IMR-90 (cell line): ENCODE data around the gene AKAP5. TPM values are rescaled to one million over a fixed set of nuclear protein-coding genes. Genes with fewer than 3 reads are reported as not detected.

Experiments
- ATAC-seq: fragments of 200-7000 bp; cut with Tn5 transposase; 2 replicates; pipeline ENCODE4 v1.9.1; 2020; ENCODE audit warnings: low read depth, mild to moderate bottlenecking, moderate library complexity
- BruUV-seq: library from RNA; stranded (reverse); fragments of 400-500 nt; replicated peaks from 2 replicates; lab custom pipeline; 2021; lab: Mats Ljungman, UMichigan
- CTCF ChIA-PET: fragments of 300-600 bp; formaldehyde crosslinking; extraction: SDS; loops from one replicate; lab custom pipeline; 2021; ENCODE audit warnings: antibody characterized with exemption; lab: Yijun Ruan, JAX
- POLR2A ChIA-PET: fragments of 300-600 bp; sonication (Branson Sonifier 250); formaldehyde crosslinking; loops from one replicate; lab custom pipeline; 2022; ENCODE audit warnings: antibody characterized with exemption; ENCODE audit not compliant: unreplicated experiment; lab: Charles Lee
- DNase-seq: peaks from one replicate; pipeline ENCODE4 v3.0.0; 2013
- H2AFZ ChIP-seq: replicated peaks from 2 replicates; pipeline ENCODE3; 2013; ENCODE audit warnings: low read length, mild to moderate bottlenecking; ENCODE audit not compliant: poor library complexity
- H2AK5ac ChIP-seq: 2 replicates; pipeline ENCODE4 v1.6.1; 2013; ENCODE audit warnings: low read depth, low read length, inconsistent platforms
- H2AK9ac ChIP-seq: replicated peaks from 2 replicates; pipeline ENCODE3; 2013; ENCODE audit warnings: mild to moderate bottlenecking, low read depth, low read length, moderate library complexity; ENCODE audit not compliant: poor library complexity
- H2BK120ac ChIP-seq: 2 replicates; pipeline ENCODE4 v1.6.1; 2013; ENCODE audit warnings: low read depth, low read length, inconsistent platforms
- H2BK15ac ChIP-seq: 3 replicates; pipeline ENCODE4 v1.6.1; 2013; ENCODE audit warnings: low read depth, low read length, inconsistent platforms
- H2BK20ac ChIP-seq: 2 replicates; pipeline ENCODE4 v1.6.1; 2013; ENCODE audit warnings: low read depth, mild to moderate bottlenecking, inconsistent platforms, low read length, moderate library complexity
- H2BK5ac ChIP-seq: 2 replicates; pipeline ENCODE4 v1.6.1; 2013; ENCODE audit warnings: mild to moderate bottlenecking, low read depth, low read length, inconsistent platforms; ENCODE audit not compliant: poor library complexity, severe bottlenecking
- H3K14ac ChIP-seq: replicated peaks from 2 replicates; pipeline ENCODE4 v1.6.1; 2013; ENCODE audit warnings: low read depth, low read length, inconsistent platforms
- H3K18ac ChIP-seq: 2 replicates; pipeline ENCODE4 v1.6.1; 2013; ENCODE audit warnings: low read depth, low read length, control low read depth
- H3K23ac ChIP-seq: 2 replicates; pipeline ENCODE4 v1.6.1; 2013; ENCODE audit warnings: low read depth, low read length, inconsistent platforms
- H3K27ac ChIP-seq: 2 replicates; pipeline ENCODE4 v1.5.1; 2013; ENCODE audit warnings: mild to moderate bottlenecking, control low read depth, low read length; ENCODE audit not compliant: insufficient read depth
- H3K27me3 ChIP-seq: 2 replicates; pipeline ENCODE4 v1.6.1; 2013; ENCODE audit warnings: low read length; ENCODE audit not compliant: control insufficient read depth, insufficient read depth
- H3K36me3 ChIP-seq: 2 replicates; pipeline ENCODE4 v1.6.1; 2013; ENCODE audit warnings: low read length, mixed read lengths; ENCODE audit not compliant: control insufficient read depth, insufficient read depth
- H3K4ac ChIP-seq: 2 replicates; pipeline ENCODE4 v1.6.1; 2013; ENCODE audit warnings: low read depth, low read length, inconsistent platforms
- H3K4me1 ChIP-seq: 2 replicates; pipeline ENCODE4 v1.6.1; 2013; ENCODE audit warnings: low read length, mixed read lengths; ENCODE audit not compliant: control insufficient read depth, insufficient read depth
- H3K4me2 ChIP-seq: 2 replicates; pipeline ENCODE4 v1.6.1; 2013; ENCODE audit warnings: low read depth, mild to moderate bottlenecking, control low read depth, low read length, moderate library complexity
- H3K4me3 ChIP-seq: 2 replicates; pipeline ENCODE4 v1.5.1; 2013; ENCODE audit warnings: low read depth, mild to moderate bottlenecking, control low read depth, low read length, moderate library complexity; ENCODE audit not compliant: insufficient read depth
- H3K56ac ChIP-seq: 2 replicates; pipeline ENCODE4 v1.6.1; 2013; ENCODE audit warnings: low read length, inconsistent platforms; ENCODE audit not compliant: insufficient read depth; ENCODE audit errors: extremely low read depth
- H3K79me1 ChIP-seq, 2 experiments: 2 replicates each; pipeline ENCODE4 v1.6.1; 2013; ENCODE audit warnings: low read length in 2 of 2, inconsistent platforms in 1 of 2, low read depth in 1 of 2
- H3K9ac ChIP-seq: 2 replicates; pipeline ENCODE4 v1.6.1; 2013; ENCODE audit warnings: low read depth, low read length, control low read depth
- H3K9me1 ChIP-seq: 2 replicates; pipeline ENCODE4 v1.6.1; 2013; ENCODE audit warnings: low read length, inconsistent platforms; ENCODE audit not compliant: insufficient read depth
- H3K9me3 ChIP-seq: 2 replicates; pipeline ENCODE4 v1.6.1; 2013; ENCODE audit warnings: low read length; ENCODE audit not compliant: control insufficient read depth, insufficient read depth
- H4K20me1 ChIP-seq: 2 replicates; pipeline ENCODE4 v1.6.1; 2013; ENCODE audit warnings: low read length, inconsistent platforms; ENCODE audit not compliant: insufficient read depth
- H4K5ac ChIP-seq: 2 replicates; pipeline ENCODE4 v1.6.1; 2013; ENCODE audit warnings: mild to moderate bottlenecking, low read depth, low read length, control low read depth
- H4K8ac ChIP-seq, 2 experiments: 2 replicates each; pipeline ENCODE4 v1.6.1; 2013; ENCODE audit warnings: low read depth in 2 of 2, low read length in 2 of 2, control low read depth in 1 of 2, inconsistent platforms in 1 of 2
- H4K91ac ChIP-seq: 2 replicates; pipeline ENCODE4 v1.6.1; 2013; ENCODE audit warnings: low read depth, low read length, inconsistent platforms; ENCODE audit not compliant: insufficient read depth
- BHLHE40 ChIP-seq: fragments of 150-350 bp; IDR thresholded peaks from 2 replicates; pipeline ENCODE4 v1.6.1; 2016; ENCODE audit warnings: mild to moderate bottlenecking, low read depth, low read length
- MAFK ChIP-seq: IDR thresholded peaks from 2 replicates; pipeline ENCODE4 v1.6.1; 2012; ENCODE audit warnings: low read depth, low read length, improper control_type of control experiment
- WGBS, 2 experiments: methylation state at CpG; one replicate each; pipeline versions ENCODE4 v1.1.5 to v1.1.7; 2013; ENCODE audit warnings: missing lambda C conversion rate in 2 of 2; ENCODE audit not compliant: insufficient read length in 1 of 2; ENCODE audit errors: extremely low coverage in 2 of 2; 5-methylcytosine and 5-hydroxymethylcytosine counted together
- dilution Hi-C: fragments of 300-500 bp; cut with HindIII; formaldehyde crosslinking; loops from one replicate; pipeline ENCODE4 v1.14.3; 2018; ENCODE audit warnings: low sequenced_read_pairs; ENCODE audit not compliant: unreplicated experiment
- in situ Hi-C: fragments of 300-500 bp; cut with MboI; formaldehyde crosslinking; loops from 3 replicates; pipeline ENCODE4 v1.14.3; 2019; ENCODE audit warnings: low sequenced_read_pairs, inconsistent platforms, mixed read lengths
- intact Hi-C: fragments of 100-400 bp; cut with micrococcal nuclease; formaldehyde crosslinking; loops from 2 replicates; pipeline ENCODE4 v1.10.0; 2022
- polyA plus RNA-seq, 3 experiments: library from polyadenylated mRNA; depleted of rRNA; stranded (reverse); fragments of >200 nt; gene quantifications; 2 replicates each; pipeline ENCODE4 v1.2.3, GENCODE V29; 2012; ENCODE audit warnings: low replicate concordance in 1 of 3
- total RNA-seq: library from RNA; depleted of rRNA; stranded (reverse); fragments of >200 nt; gene quantifications from 2 replicates; pipeline ENCODE4 v1.2.3, GENCODE V29; 2012

The AKAP5 gene
- total and polyA plus RNA-seq, 2 of the 4 experiments (the other 2 are of a cell fraction), result 0.21 to 0.72 TPM

DNA sequence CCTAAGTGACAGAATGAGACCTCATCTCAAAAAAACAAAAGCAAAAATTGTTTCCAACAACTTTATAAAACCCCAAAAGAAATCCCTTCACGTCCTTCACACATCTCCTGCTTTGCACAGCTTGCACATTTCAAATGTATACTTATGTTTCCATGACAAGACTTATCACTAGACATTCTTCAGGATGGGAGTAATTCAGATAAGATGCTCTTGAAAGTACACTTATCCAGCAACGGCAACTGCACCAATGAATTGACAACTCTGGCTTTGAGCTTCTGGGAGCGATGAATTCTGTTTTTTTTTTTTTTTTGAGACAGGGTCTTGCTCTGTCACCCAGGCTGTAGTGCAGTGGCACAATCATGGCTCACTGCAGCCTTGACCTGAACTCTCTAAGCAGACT, 30.8 kb upstream of the AKAP5 start:
- H2BK20ac ChIP-seq, result no peak overlapping the region
- H3K4me3 ChIP-seq, result no peak overlapping the region
- ATAC-seq (no peak), DNase-seq (peak; percentile 40)
- no peak overlapping the region for H2AFZ ChIP-seq
- no peak overlapping the region for H4K5ac ChIP-seq
- dilution Hi-C loops (no loop called here), intact Hi-C loops (no loop called here), in situ Hi-C loops (no loop called here)
- ChIA-PET POLR2A (interaction anchor here (0.6 kb wide), 2 partner anchors 485 to 892 kb away, joined by 3 to 9 read pairs; no protein-coding TSS in a partner anchor), CTCF (interaction anchor here (0.6 to 1.1 kb wide), 4 partner anchors 8 to 27 kb away, joined by 3 to 5 read pairs (median 4); no protein-coding TSS in a partner anchor)
- no peaks in the 10 kb centered on the region for H4K20me1 ChIP-seq
- H3K18ac ChIP-seq, result no peak overlapping the region
- H3K14ac ChIP-seq, result no peak overlapping the region
- H3K9ac ChIP-seq, result no peak overlapping the region
- no peak overlapping the region for H3K4me2 ChIP-seq
- peaks cover 9% of the 10 kb centered on the region for H3K9me1 ChIP-seq
- BruUV-seq, result no TSS peak
- no peak overlapping the region for H2BK120ac ChIP-seq
- H2BK15ac ChIP-seq, result no peak overlapping the region
- peak; percentile 16; the same call in 1 of the 2 replicates for TF ChIP-seq MAFK
- no peak for TF ChIP-seq BHLHE40
- no peak overlapping the region for H2BK5ac ChIP-seq
- no CpG with 5 or more reads among the region's 3 CpGs for WGBS, 2 experiments
- H2AK9ac ChIP-seq, result no peak overlapping the region
- peaks cover 10% of the 10 kb centered on the region for H3K4me1 ChIP-seq
- peaks cover 20% of the 10 kb centered on the region for H3K36me3 ChIP-seq
- no peak overlapping the region for H4K91ac ChIP-seq
- no peaks in the 10 kb centered on the region for H3K27me3 ChIP-seq
- H3K4ac ChIP-seq, result no peak overlapping the region
- H3K56ac ChIP-seq, result no peak overlapping the region
- no peaks in the 10 kb centered on the region for H3K9me3 ChIP-seq
- H3K27ac ChIP-seq, result no peak overlapping the region
- no peak overlapping the region for H4K8ac ChIP-seq
- H2AK5ac ChIP-seq, result no peak overlapping the region
- H3K79me1 ChIP-seq, result peaks cover 0 to 9% of the 10 kb centered on the region in 2 experiments; a peak in 1 of 4 replicates
- H3K23ac ChIP-seq, result no peak overlapping the region
